A673 (cell line): ENCODE measurements around the gene OCIAD1. TPM values are rescaled to one million over a fixed set of nuclear protein-coding genes. Genes with fewer than 3 reads are reported as not detected.
"Not testable (repeated sequence)": the region's sequence is repeated elsewhere in the genome, so short reads cannot be mapped to it uniquely, and the experiment has no call there.

Experiments
- BruUV-seq: library from RNA; stranded (reverse); fragments of 400-500 nt; replicated peaks from 2 replicates; lab custom pipeline; 2021; lab: Mats Ljungman, UMichigan
- CTCF ChIA-PET: fragments of 300-600 bp; sonication (Branson Sonifier 250); formaldehyde crosslinking; loops from one replicate; lab custom pipeline; 2022; ENCODE audit warnings: antibody characterized with exemption; lab: Charles Lee
- POLR2A ChIA-PET: fragments of 300-600 bp; sonication (Branson Sonifier 250); formaldehyde crosslinking; loops from one replicate; lab custom pipeline; 2022; ENCODE audit warnings: antibody characterized with exemption; ENCODE audit not compliant: low non-redundant PET; lab: Charles Lee
- DNase-seq: peaks from one replicate; pipeline ENCODE4 v3.0.0-alpha.2; 2015; ENCODE audit warnings: low spot score
- H3K27ac ChIP-seq: fragments of 200-600 bp; sonication (generic); 2 replicates; pipeline ENCODE4 v1.5.1; 2016; ENCODE audit warnings: mixed run types, low read depth, mild to moderate bottlenecking, mixed read lengths, antibody characterized with exemption, low read length; ENCODE audit not compliant: poor library complexity, severe bottlenecking
- H3K27me3 ChIP-seq: fragments of 200-600 bp; sonication (generic); replicated peaks from 2 replicates; pipeline ENCODE4 v1.6.1; 2017; ENCODE audit warnings: mixed run types, low read depth, mild to moderate bottlenecking, mixed read lengths, antibody characterized with exemption, low read length; ENCODE audit not compliant: insufficient read depth, poor library complexity
- H3K36me3 ChIP-seq: fragments of 200-600 bp; sonication (generic); 2 replicates; pipeline ENCODE4 v1.6.1; 2016; ENCODE audit warnings: mixed run types, mild to moderate bottlenecking, mixed read lengths, antibody characterized with exemption, low read length; ENCODE audit not compliant: insufficient read depth, poor library complexity, severe bottlenecking
- H3K4me1 ChIP-seq: fragments of 200-600 bp; sonication (generic); 2 replicates; pipeline ENCODE4 v1.6.1; 2017; ENCODE audit warnings: mixed run types, mild to moderate bottlenecking, mixed read lengths, antibody characterized with exemption, low read length; ENCODE audit not compliant: insufficient read depth, poor library complexity, severe bottlenecking
- H3K4me3 ChIP-seq: fragments of 200-600 bp; sonication (generic); 2 replicates; pipeline ENCODE4 v1.5.1; 2016; ENCODE audit warnings: low read depth, mixed run types, mild to moderate bottlenecking, mixed read lengths, low read length; ENCODE audit not compliant: poor library complexity, severe bottlenecking
- H3K9me3 ChIP-seq: fragments of 200-600 bp; sonication (generic); 2 replicates; pipeline ENCODE4 v1.6.1; 2016; ENCODE audit warnings: mixed run types, low read depth, mild to moderate bottlenecking, mixed read lengths, antibody characterized with exemption, low read length; ENCODE audit not compliant: poor library complexity, severe bottlenecking
- CTCF ChIP-seq: fragments of 300-800, 200-600 bp; sonication (generic); conservative IDR thresholded peaks from 2 replicates; pipeline ENCODE4 v1.5.1; 2017; ENCODE audit warnings: low read depth, mild to moderate bottlenecking, antibody characterized with exemption, low read length, moderate library complexity, mixed read lengths
- EZH2 ChIP-seq: fragments of 200-600 bp; sonication (generic); IDR thresholded peaks from 2 replicates; pipeline ENCODE4 v1.6.1; 2017; ENCODE audit warnings: borderline replicate concordance, low read depth, mild to moderate bottlenecking, mixed read lengths, antibody characterized with exemption, low read length; ENCODE audit not compliant: poor library complexity, severe bottlenecking
- intact Hi-C: fragments of 100-400 bp; cut with micrococcal nuclease; formaldehyde crosslinking; loops from one replicate; pipeline ENCODE4 v1.10.0; 2022; ENCODE audit not compliant: unreplicated experiment
- total RNA-seq: library from RNA; stranded (reverse); gene quantifications from 2 replicates; pipeline ENCODE4 v1.2.3, GENCODE V29; 2021

Gene OCIAD1
- total RNA-seq, 1 experiment from 2014 or later = 138 TPM

DNA sequence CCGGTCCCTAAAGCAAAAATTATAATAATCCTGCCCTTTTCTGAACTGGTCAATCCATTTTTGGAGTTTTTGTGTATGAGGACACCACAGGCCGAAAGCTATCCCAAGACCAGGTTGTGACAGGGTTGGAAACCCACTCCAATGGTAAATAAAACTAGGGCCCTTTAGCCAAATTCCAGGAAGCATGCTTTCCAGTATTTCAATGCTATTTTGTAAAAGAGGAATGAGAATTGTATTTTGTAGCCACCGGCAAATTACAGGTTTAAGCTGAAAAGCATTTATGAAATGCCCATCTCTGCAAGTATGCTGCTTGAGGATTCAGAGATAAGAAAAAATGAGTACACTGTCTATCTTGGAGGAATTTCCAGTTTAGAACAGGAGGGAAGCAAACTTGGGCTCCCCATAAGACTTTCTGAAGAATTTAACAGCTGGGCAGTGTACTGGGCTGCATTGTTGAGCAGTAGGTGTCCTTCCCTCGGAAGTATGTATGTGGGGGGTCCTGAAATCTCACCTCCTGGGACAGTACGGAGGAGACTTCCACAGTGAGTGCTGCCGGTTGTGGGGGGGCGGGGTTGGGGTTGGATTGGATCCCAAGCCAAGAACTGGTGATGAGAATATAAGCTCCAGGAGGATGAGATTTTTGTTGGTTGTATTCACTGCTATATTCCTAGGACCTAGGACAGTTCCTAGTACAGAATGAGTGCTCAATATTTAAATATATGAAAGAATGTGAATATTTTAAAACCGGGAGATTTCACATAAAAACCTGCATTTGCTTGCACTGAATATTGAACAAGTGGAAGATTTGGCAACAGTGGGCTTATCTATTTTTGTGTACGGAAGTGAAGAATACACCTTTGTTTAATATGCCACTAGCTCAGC is 48.9 kb downstream of the OCIAD1 start:
- no peaks in the 10 kb centered on the region for H3K4me1 ChIP-seq
- DNase-seq = peak; percentile 63
- no peak overlapping the region for H3K27ac ChIP-seq
- H3K9me3 ChIP-seq = no peaks in the 10 kb centered on the region
- no peak overlapping the region for H3K4me3 ChIP-seq
- H3K27me3 ChIP-seq = no peaks in the 10 kb centered on the region
- ChIA-PET CTCF (no interaction called here), POLR2A (interaction anchor here (0.7 kb wide), 1 partner anchor 11 kb away, joined by 3 read pairs; no protein-coding TSS in a partner anchor)
- intact Hi-C loops = loop anchor here (5.0 kb wide), 1 partner anchor 82 kb away; no protein-coding TSS in a partner anchor
- BruUV-seq = no TSS peak
- no peaks in the 10 kb centered on the region for H3K36me3 ChIP-seq
- TF ChIP-seq EZH2 (no peak), CTCF (no peak)

GRCh38 chr4:48881646-48882045 is 50.8 kb downstream of the OCIAD1 start:
- H3K27ac ChIP-seq, DNase-seq, H3K4me3 ChIP-seq, CTCF ChIA-PET, H3K4me1 ChIP-seq, intact Hi-C loops, H3K36me3 ChIP-seq, POLR2A ChIA-PET, H3K27me3 ChIP-seq, H3K9me3 ChIP-seq, BruUV-seq: not testable (repeated sequence)

DNA sequence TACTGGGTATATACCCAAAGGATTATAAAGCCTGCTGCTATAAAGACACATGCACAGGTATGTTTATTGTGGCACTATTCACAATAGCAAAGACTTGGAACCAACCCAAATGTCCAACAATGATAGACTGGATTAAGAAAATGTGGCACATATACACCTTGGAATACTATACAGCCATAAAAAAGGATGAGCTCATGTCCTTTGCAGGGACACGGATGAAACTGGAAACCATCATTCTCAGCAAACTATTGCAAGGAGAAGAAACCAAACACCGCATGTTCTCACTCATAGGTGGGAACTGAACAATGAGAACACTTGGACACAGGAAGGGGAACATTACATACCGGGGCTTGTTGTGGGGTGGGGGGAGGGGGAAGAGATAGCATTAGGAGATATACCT is 58.9 kb downstream of the OCIAD1 start:
- H3K4me1 ChIP-seq, CTCF ChIA-PET, POLR2A ChIA-PET, BruUV-seq, H3K9me3 ChIP-seq, DNase-seq, H3K27me3 ChIP-seq, H3K27ac ChIP-seq, H3K4me3 ChIP-seq: not testable (repeated sequence)
- H3K36me3 ChIP-seq = peaks cover 34% of the 10 kb centered on the region
- intact Hi-C loops = loop anchor here (10.0 kb wide), 1 partner anchor 305 kb away; no protein-coding TSS in a partner anchor

GRCh38 chr4:48891028-48891619 is 60.2 kb downstream of the OCIAD1 start:
- Histone ChIP-seq H3K27ac (no peak overlapping the region), H3K27me3 (no peaks in the 10 kb centered on the region), H3K4me1 (no peaks in the 10 kb centered on the region), H3K9me3 (no peaks in the 10 kb centered on the region), H3K36me3 (peaks cover 34% of the 10 kb centered on the region), H3K4me3 (no peak overlapping the region)
- ChIA-PET CTCF (no interaction called here), POLR2A (interaction anchor here (0.7 kb wide), 1 partner anchor 12 kb away, joined by 3 read pairs; no protein-coding TSS in a partner anchor)
- intact Hi-C loops = loop anchor here (10.0 kb wide), 1 partner anchor 306 kb away; no protein-coding TSS in a partner anchor
- no peak for TF ChIP-seq EZH2
- TF ChIP-seq CTCF = no peak
- no peak for DNase-seq
- no TSS peak for BruUV-seq
